Left colon (tissue), 2 donors: ENCODE measurements around the gene ALKBH4. TPM values are rescaled to one million over a fixed set of nuclear protein-coding genes. Genes with fewer than 3 reads are reported as not detected.
"Not testable (repeated sequence)": the region's sequence is repeated elsewhere in the genome, so short reads cannot be mapped to it uniquely, and the experiment has no call there.

Experiments used
- ATAC-seq: fragments of 200-7000 bp; cut with Tn5 transposase; one replicate; pipeline ENCODE4 v1.9.1; 2020; ENCODE audit warnings: mild to moderate bottlenecking, moderate library complexity
- DNase-seq, 2 donors: peaks; one replicate each; pipeline ENCODE4 v3.0.0-alpha.2; 2020
- intact Hi-C, 2 donors: fragments of 100-400 bp; cut with DNase I in 1 of 2; cut with micrococcal nuclease in 1 of 2; formaldehyde crosslinking; loops; one replicate each; pipeline versions ENCODE4 v1.11.2 to v1.14.0; 2022; cut with DNase I, micrococcal nuclease
- microRNA-seq, 2 donors: library from miRNA; unstranded; fragments of <30 nt; microRNA quantifications; one replicate each; pipeline versions ENCODE4 v1.1.0 to v1.2.0, GENCODE V29; 2020
- total RNA-seq, 2 donors: library from RNA; stranded (reverse); fragmentation: NEBNext Ultra II Directional; extraction: Animal tissue kit (Norgen Biotek cat#: 25700); gene quantifications; one replicate each; pipeline ENCODE4 v1.2.1, GENCODE V29; 2021
- donor health status: DM: no; HTN: no; CAD: no.
- donor health status: DM: yes; HTN: yes; CAD: no.

The ALKBH4 gene
- total RNA-seq, 2 donors from 2014 or later: 9.5 to 9.9 TPM

DNA sequence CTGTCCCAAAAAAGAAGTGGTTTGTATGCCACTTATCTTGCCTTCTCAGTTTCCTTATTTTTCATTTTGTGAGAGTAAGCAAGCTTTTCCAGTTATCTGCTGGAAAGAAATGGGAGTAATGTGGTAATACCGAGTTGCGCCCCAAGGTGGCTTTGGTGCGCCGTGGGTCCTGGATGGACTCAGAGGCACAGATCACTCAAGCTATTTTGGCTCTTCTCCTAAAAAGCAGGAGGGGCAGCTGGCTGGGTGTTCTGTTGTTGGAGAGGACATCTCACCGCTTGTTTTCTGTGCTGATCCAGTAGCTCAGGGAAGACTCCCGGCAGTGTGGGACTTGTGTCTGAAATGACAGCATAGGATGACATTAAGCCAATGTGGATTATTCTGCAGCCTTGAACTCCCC is 52.1 kb downstream of the ALKBH4 start:
- ATAC-seq: peak; percentile 38
- intact Hi-C loops: no loop called here
- peak in 1 of 2 donors; percentile 48 for DNase-seq

DNA sequence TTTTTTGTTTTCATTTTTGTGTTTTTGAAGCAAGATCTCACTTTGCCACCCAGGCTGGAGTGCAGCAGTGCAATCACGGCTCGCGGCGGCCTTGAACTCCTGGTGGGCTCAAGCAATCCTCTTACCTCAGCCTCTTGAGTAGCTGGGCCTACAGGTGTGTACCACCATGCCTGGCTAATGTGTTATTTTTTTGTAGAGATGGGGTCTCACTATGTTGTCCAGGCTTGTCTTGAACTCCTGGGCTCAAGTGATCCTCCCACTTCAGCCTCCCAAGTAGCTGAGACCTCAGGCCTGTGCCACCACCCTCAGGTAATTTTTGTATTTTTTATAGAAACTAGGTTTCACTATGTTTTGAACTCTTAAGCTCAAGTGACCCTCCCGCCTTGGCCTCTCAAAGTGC is 53.7 kb downstream of the ALKBH4 start:
- intact Hi-C loops: no loop called here
- DNase-seq (no peak), ATAC-seq (no peak)

DNA sequence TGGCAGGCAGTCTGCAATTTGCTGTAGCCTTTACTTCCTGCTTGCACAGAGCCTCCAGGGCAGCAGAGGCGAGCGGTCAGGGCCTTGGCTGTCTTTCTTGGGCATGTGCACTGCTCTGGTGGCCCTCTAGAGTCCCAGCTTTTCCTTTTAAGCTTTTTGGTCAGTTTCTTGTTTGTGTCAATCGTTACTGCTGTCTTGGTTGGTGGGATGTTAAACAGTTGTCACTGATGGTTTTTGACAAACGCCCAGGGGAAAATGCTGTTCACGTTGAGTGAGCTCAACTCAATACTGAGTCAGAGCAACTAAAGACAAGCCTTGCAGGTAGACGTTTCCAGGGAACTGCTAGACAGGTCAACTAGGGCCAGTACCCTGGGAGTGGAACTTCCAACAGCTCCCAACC is 54.5 kb downstream of the ALKBH4 start:
- intact Hi-C loops: no loop called here
- ATAC-seq (no peak), DNase-seq (no peak)

GRCh38 chr7:102409340-102409739 is 55.3 kb downstream of the ALKBH4 start:
- DNase-seq (no peak), ATAC-seq (no peak)
- intact Hi-C loops: no loop called here

- intact Hi-C loops, ATAC-seq, DNase-seq: not testable (repeated sequence)
Observed at GRCh38 chr7:102408530-102408929, 56.1 kb downstream of the ALKBH4 start.

DNA sequence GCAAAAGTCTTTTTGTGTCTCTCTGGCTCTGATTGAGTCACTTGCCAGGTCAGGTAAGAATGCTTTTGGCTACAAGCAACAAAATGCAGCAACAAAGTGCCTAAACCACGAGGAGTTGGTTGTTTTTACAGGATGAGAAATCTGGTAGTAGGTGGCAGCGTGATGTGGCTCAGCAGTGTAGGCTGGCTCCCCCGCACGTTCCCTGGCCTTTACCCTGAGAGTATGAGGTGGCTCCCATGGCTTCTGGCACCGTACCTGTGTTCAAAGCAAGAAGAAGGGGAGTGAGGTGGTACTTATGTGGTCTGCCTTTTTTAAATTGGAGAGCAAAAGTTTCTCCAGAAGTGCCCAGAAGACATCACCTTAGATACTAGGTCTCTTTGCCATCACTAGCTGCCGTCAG is 56.8 kb downstream of the ALKBH4 start:
- ATAC-seq: no peak
- no peak for DNase-seq
- intact Hi-C loops: no loop called here

Small RNA genes lying within 50 kb of the gene (microRNA-seq; reads per million reads assigned to microRNA genes)
- gene MIR4467 (0 to 1.4 reads per million in 2 donors), gene MIR5090 (0 to 4.8 reads per million in 2 donors)

Other genes with a start within 250 kb of the ALKBH4 start
- 1 to 10 TPM; 3.2 to 3.3 TPM for gene SH2B2, start 178.0 kb downstream of the ALKBH4 start, total RNA-seq
- not detected for gene SPDYE6, start 108.4 kb downstream of the ALKBH4 start, total RNA-seq
- gene PRKRIP1, start 68.5 kb downstream of the ALKBH4 start, total RNA-seq: 10 to 100 TPM; 16.0 to 18.8 TPM
- 1 to 10 TPM; 4.2 to 6.8 TPM for gene ORAI2, start 31.3 kb downstream of the ALKBH4 start, total RNA-seq
- gene LRWD1, start 121 bp upstream of the ALKBH4 start, total RNA-seq: 10 to 100 TPM; 12.6 to 15.2 TPM
- 10 to 100 TPM; 49.4 to 50.9 TPM for gene POLR2J, start 14.1 kb upstream of the ALKBH4 start, total RNA-seq
- gene RASA4B, start 52.9 kb upstream of the ALKBH4 start, total RNA-seq: 10 to 100 TPM; 13.4 to 22.5 TPM
- 10 to 100 TPM; 13.4 to 20.7 TPM for gene UPK3BL2, start 78.8 kb upstream of the ALKBH4 start, total RNA-seq
- gene SPDYE2, start 86.4 kb upstream of the ALKBH4 start, total RNA-seq: not detected
- gene POLR2J3, start 107.7 kb upstream of the ALKBH4 start, total RNA-seq: 10 to 100 TPM; 24.1 to 27.1 TPM
- 10 to 100 TPM; 16.7 to 31.9 TPM for gene RASA4, start 151.9 kb upstream of the ALKBH4 start, total RNA-seq
- 10 to 100 TPM in 1 of 2 donors, 1 to 10 TPM in 1; 6.3 to 27.5 TPM for gene UPK3BL1, start 177.9 kb upstream of the ALKBH4 start, total RNA-seq
- gene SPDYE2B, start 185.5 kb upstream of the ALKBH4 start, total RNA-seq: not detected
- gene POLR2J2, start 206.8 kb upstream of the ALKBH4 start, total RNA-seq: 10 to 100 TPM in 1 of 2 donors, 1 to 10 TPM in 1; 7.9 to 11.9 TPM